Kidney (tissue), 14 donors: ENCODE data around the gene CDC23. TPM values are rescaled to one million over a fixed set of nuclear protein-coding genes. Genes with fewer than 3 reads are reported as not detected.

Source experiments
- DNase-seq, 5 donors: peaks; one replicate each; pipeline ENCODE4 v3.0.0-alpha.2; 2013 to 2020
- FAIRE-seq: peaks from 2 replicates; lab custom pipeline; 2012; peaks lifted over from hg19 to GRCh38; lab: Jason Lieb, UNC
- H3K27ac ChIP-seq, 2 donors: one replicate each; pipeline ENCODE4 v1.7.0; 2013; ENCODE audit warnings: low read depth in 2 of 2, low read length in 2 of 2, inconsistent platforms in 1 of 2
- H3K27me3 ChIP-seq: one replicate; pipeline ENCODE4 v1.7.1; 2013; ENCODE audit warnings: low read length, inconsistent platforms; ENCODE audit not compliant: control insufficient read depth, insufficient read depth
- H3K36me3 ChIP-seq, 3 donors: one replicate each; pipeline versions ENCODE4 v1.7.0 to v1.7.1; 2013; ENCODE audit warnings: low read length in 3 of 3, control low read depth in 1 of 3, inconsistent platforms in 1 of 3; ENCODE audit not compliant: insufficient read depth in 3 of 3, control insufficient read depth in 2 of 3
- H3K4me1 ChIP-seq, 3 donors: one replicate each; pipeline versions ENCODE4 v1.7.0 to v1.7.1; 2013; ENCODE audit warnings: low read length in 3 of 3, inconsistent platforms in 1 of 3, low read depth in 1 of 3; ENCODE audit not compliant: control insufficient read depth in 2 of 3, insufficient read depth in 2 of 3
- H3K4me3 ChIP-seq, 3 donors: one replicate each; pipeline versions ENCODE4 v1.7.0 to v1.8.1; 2013; ENCODE audit warnings: low read length in 3 of 3, control low read depth in 1 of 3, inconsistent platforms in 1 of 3
- H3K9ac ChIP-seq, 3 donors: one replicate each; pipeline versions ENCODE4 v1.7.0 to v1.7.1; 2013; ENCODE audit warnings: low read length in 3 of 3, control low read depth in 1 of 3, inconsistent platforms in 1 of 3
- H3K9me3 ChIP-seq, 3 donors: one replicate each; pipeline versions ENCODE4 v1.7.0 to v1.7.1; 2013; ENCODE audit warnings: low read length in 3 of 3, control low read depth in 1 of 3, inconsistent platforms in 1 of 3; ENCODE audit not compliant: control insufficient read depth in 2 of 3, insufficient read depth in 1 of 3
- intact Hi-C: fragments of 100-400 bp; cut with DNase I; formaldehyde crosslinking; loops from one replicate; pipeline ENCODE4 v1.11.1; 2022
- polyA plus RNA-seq: library from polyadenylated mRNA; stranded (reverse); fragments of 350-450 nt; fragmentation: Illumina TruSeq; extraction: RNeasy Lipid Tissue Mini Kit (QIAGEN cat#74804); gene quantifications from one replicate; pipeline ENCODE4 v1.2.3, GENCODE V29; 2014; ENCODE audit warnings: low read depth, low replicate concordance; ENCODE audit not compliant: insufficient read depth
- total RNA-seq: library from RNA; stranded (reverse); fragmentation: NEBNext Ultra II Directional; extraction: Animal tissue kit (Norgen Biotek cat#: 25700); gene quantifications from one replicate; pipeline ENCODE4 v1.2.1, GENCODE V29; 2021
- TF ChIP-seq, protein P1 (sequence below): IDR thresholded peaks from 3 replicates; pipeline ENCODE4 v1.5.1; 2012; ENCODE audit warnings: mild to moderate bottlenecking, moderate library complexity, borderline replicate concordance; ENCODE audit not compliant: insufficient read depth; ENCODE audit errors: extremely low read depth
- donor health status: control.
- donor health status: control.
- donor health status: control.
- donor health status: control.
- donor health status: control.
- donor health status: DM: yes; HTN: yes; CAD: no.
- donor health status: Normal renal cell carcinoma (clear cell type).

CDC23 gene
- total and polyA plus RNA-seq, 2 donors from 2014 or later, result 17.6 to 28.3 TPM

DNA sequence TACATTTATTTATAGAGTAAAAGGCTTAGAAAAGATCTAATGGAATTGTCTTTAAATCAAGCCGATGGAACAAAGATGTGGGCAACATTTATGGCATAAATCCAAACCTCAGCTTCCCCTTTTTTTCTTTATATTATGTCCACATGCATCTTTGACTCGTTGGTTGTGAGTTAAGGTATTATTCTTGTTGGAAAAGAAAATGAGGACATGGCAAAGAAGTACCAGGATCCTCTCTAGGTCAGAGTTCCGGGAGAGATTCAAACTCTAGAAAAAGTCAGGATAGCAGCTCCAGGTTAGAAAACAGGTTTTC lies 73.4 kb downstream of the CDC23 start:
- Histone ChIP-seq H3K4me1 (no peaks in the 10 kb centered on the region), H3K27ac (no peak overlapping the region), H3K9me3 (no peaks in the 10 kb centered on the region), H3K36me3 (no peaks in the 10 kb centered on the region), H3K27me3 (no peaks in the 10 kb centered on the region), H3K9ac (peak overlapping the region in 2 of 3 donors; percentile 35 to 54), H3K4me3 (peak overlapping the region; percentile 77 to 81 (median 77))
- DNase-seq, result no peak
- TF ChIP-seq, protein P1, sequence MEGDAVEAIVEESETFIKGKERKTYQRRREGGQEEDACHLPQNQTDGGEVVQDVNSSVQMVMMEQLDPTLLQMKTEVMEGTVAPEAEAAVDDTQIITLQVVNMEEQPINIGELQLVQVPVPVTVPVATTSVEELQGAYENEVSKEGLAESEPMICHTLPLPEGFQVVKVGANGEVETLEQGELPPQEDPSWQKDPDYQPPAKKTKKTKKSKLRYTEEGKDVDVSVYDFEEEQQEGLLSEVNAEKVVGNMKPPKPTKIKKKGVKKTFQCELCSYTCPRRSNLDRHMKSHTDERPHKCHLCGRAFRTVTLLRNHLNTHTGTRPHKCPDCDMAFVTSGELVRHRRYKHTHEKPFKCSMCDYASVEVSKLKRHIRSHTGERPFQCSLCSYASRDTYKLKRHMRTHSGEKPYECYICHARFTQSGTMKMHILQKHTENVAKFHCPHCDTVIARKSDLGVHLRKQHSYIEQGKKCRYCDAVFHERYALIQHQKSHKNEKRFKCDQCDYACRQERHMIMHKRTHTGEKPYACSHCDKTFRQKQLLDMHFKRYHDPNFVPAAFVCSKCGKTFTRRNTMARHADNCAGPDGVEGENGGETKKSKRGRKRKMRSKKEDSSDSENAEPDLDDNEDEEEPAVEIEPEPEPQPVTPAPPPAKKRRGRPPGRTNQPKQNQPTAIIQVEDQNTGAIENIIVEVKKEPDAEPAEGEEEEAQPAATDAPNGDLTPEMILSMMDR, result no peak
- intact Hi-C loops, result no loop called here
- no peak for FAIRE-seq

DNA sequence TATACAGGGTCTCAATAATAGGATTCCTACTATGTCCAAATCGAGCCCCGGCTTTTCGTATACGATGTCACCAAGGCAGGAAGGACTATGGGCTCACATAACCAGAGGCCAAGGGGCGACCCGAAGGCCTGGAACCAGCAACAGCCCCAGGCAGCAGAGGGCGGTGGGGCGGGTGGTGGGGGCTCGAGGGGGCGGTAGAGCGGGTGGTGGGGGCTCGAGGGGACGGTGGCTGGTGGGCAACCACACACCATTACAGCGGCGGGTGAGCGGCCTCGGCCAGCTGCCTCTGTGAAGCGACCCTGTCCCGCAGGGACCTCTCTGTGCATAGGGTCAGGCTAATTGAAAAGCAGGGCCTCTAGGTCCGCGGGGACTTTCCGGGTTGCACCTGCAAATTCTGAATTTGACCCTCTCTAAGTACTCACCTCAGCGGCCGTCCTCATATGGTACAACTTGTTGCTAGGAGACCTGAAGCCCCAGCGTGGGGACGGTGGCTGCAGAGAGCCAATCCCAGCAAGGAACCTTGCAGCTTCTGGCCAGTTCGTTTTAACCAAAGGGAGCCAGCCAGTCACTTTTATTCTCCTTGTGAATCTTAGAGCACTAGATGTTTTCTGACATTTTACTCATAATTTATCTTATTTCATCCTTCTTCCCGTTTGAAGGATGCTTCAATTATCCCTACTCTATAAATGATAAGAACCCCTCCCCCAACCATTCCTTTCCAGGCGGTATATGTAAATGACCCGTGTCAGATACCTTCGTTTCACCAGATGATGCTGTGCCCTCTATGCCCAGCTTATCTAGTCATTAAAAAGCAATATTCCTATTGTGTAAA lies 74.0 kb downstream of the CDC23 start, which contains the start of gene NME5:
Gene NME5 (minus strand): TSS at position 480 of the 832 bp plus-strand sequence. CDS start 648 bp downstream, outside the sequence.
- DNase-seq, result peak; percentile 79 to 91 (median 85)
- intact Hi-C loops, result no loop called here
- no peak for FAIRE-seq
- H3K9me3 ChIP-seq, result no peaks in the 10 kb centered on the region
- peak within 1 kb of the TSS; percentile 33 to 72 (median 54) for H3K9ac ChIP-seq
- TF ChIP-seq, protein P1, result no peak
- no peaks in the 10 kb centered on the region for H3K27me3 ChIP-seq
- no peak within 1 kb of the TSS for H3K27ac ChIP-seq
- H3K36me3 ChIP-seq, result no peaks in the 10 kb centered on the region
- H3K4me3 ChIP-seq, result peak within 1 kb of the TSS; percentile 77 to 81 (median 77)
- H3K4me1 ChIP-seq, result no peaks in the 10 kb centered on the region

Other genes starting within 250 kb of the CDC23 start
- 41.8 TPM for gene FAM13B, start 180.2 kb downstream of the CDC23 start, total RNA-seq
- 7.6 TPM for gene FAM13B, start 180.2 kb downstream of the CDC23 start, polyA plus RNA-seq
- not detected for gene WNT8A, start 129.3 kb downstream of the CDC23 start, total RNA-seq
- not detected for gene WNT8A, start 129.3 kb downstream of the CDC23 start, polyA plus RNA-seq
- gene NME5, start 73.9 kb downstream of the CDC23 start, total RNA-seq, result 20.6 TPM
- gene NME5, start 73.9 kb downstream of the CDC23 start, polyA plus RNA-seq, result 30.2 TPM
- gene BRD8, start 34.7 kb downstream of the CDC23 start, total RNA-seq, result 54.5 TPM
- 32.1 TPM for gene BRD8, start 34.7 kb downstream of the CDC23 start, polyA plus RNA-seq
- gene KIF20A, start 34.2 kb downstream of the CDC23 start, total RNA-seq, result 0.63 TPM
- gene KIF20A, start 34.2 kb downstream of the CDC23 start, polyA plus RNA-seq, result 0.22 TPM
- 0.41 TPM for gene GFRA3, start 61.3 kb upstream of the CDC23 start, total RNA-seq
- 1.0 TPM for gene GFRA3, start 61.3 kb upstream of the CDC23 start, polyA plus RNA-seq
- 0.25 TPM for gene CDC25C, start 118.5 kb upstream of the CDC23 start, total RNA-seq
- gene CDC25C, start 118.5 kb upstream of the CDC23 start, polyA plus RNA-seq, result not detected
- gene FAM53C, start 124.9 kb upstream of the CDC23 start, total RNA-seq, result 18.9 TPM
- gene FAM53C, start 124.9 kb upstream of the CDC23 start, polyA plus RNA-seq, result 8.1 TPM
- gene KDM3B, start 139.4 kb upstream of the CDC23 start, total RNA-seq, result 69.6 TPM
- gene KDM3B, start 139.4 kb upstream of the CDC23 start, polyA plus RNA-seq, result 18.5 TPM
- 1.9 TPM for gene REEP2, start 225.7 kb upstream of the CDC23 start, total RNA-seq
- gene REEP2, start 225.7 kb upstream of the CDC23 start, polyA plus RNA-seq, result 8.8 TPM